Left lung (tissue), 10 donors: ENCODE measurements around the gene GRK6. TPM values are rescaled to one million over a fixed set of nuclear protein-coding genes. Genes with fewer than 3 reads are reported as not detected.
"Not testable (repeated sequence)": the region's sequence is repeated elsewhere in the genome, so short reads cannot be mapped to it uniquely, and the experiment has no call there.

Experiments
- ATAC-seq: fragments of 200-7000 bp; cut with Tn5 transposase; one replicate; pipeline ENCODE4 v1.9.1; 2020; ENCODE audit warnings: moderate library complexity
- DNase-seq, 4 donors: peaks; one replicate each; pipeline ENCODE4 v3.0.0-alpha.2; 2013 to 2020
- H3K27ac ChIP-seq, 2 donors: fragments of 200-600 bp; sonication (generic) in 1 of 2; one replicate each; pipeline versions ENCODE4 v1.5.0 to v1.8.0; 2020 to 2021
- H3K27me3 ChIP-seq, 2 donors: fragments of 200-600 bp; sonication (generic) in 1 of 2; one replicate each; pipeline versions ENCODE4 v1.5.0 to v1.8.0; 2020 to 2021
- H3K36me3 ChIP-seq, 2 donors: fragments of 200-600 bp; sonication (generic) in 1 of 2; one replicate each; pipeline versions ENCODE4 v1.5.0 to v1.8.0; 2020 to 2021
- H3K4me1 ChIP-seq, 2 donors: fragments of 200-600 bp; one replicate each; pipeline ENCODE4 v1.8.0; 2021
- H3K4me3 ChIP-seq, 2 donors: fragments of 200-600 bp; sonication (generic) in 1 of 2; one replicate each; pipeline versions ENCODE4 v1.5.0 to v1.8.0; 2020 to 2021; ENCODE audit warnings: mild to moderate bottlenecking in 1 of 2
- H3K9me3 ChIP-seq, 2 donors: fragments of 200-600 bp; sonication (generic) in 1 of 2; one replicate each; pipeline versions ENCODE4 v1.5.0 to v1.8.0; 2020 to 2021
- intact Hi-C, 2 donors: fragments of 100-400 bp; cut with DNase I; formaldehyde crosslinking; loops; one replicate each; pipeline versions ENCODE4 v1.11.2 to v1.14.2; 2022
- polyA plus RNA-seq, 6 donors: library from polyadenylated mRNA; unstranded; fragments of 120-200 nt; gene quantifications; one replicate each; pipeline ENCODE4 v1.2.1, GENCODE V29; 2013; ENCODE audit not compliant: insufficient read length in 6 of 6
- total RNA-seq, 2 donors: library from RNA; stranded (reverse); fragmentation: NEBNext Ultra II Directional; extraction: Animal tissue kit (Norgen Biotek cat#: 25700); gene quantifications; one replicate each; pipeline ENCODE4 v1.2.1, GENCODE V29; 2021
- TF ChIP-seq, protein P1 (sequence below), 2 donors: fragments of 200-600 bp; sonication (generic) in 1 of 2; IDR thresholded peaks; one replicate each; pipeline versions ENCODE4 v1.5.0 to v1.8.0; 2021; ENCODE audit warnings: antibody characterized with exemption in 2 of 2
- donor health status: DM: no; HTN: yes; CAD: no.
- donor health status: DM: no; HTN: no; CAD: no.

The GRK6 gene
- total and polyA plus RNA-seq, 8 donors = 15.7 to 57.1 (median 25.4) TPM

- peaks cover 11 to 13% of the 10 kb centered on the region in 2 donors for H3K4me1 ChIP-seq
- no peaks in the 10 kb centered on the region for H3K27me3 ChIP-seq
- H3K36me3 ChIP-seq = peaks cover 0 to 83% of the 10 kb centered on the region in 2 donors
- no peak for DNase-seq
- H3K4me3 ChIP-seq = no peak overlapping the region
- H3K9me3 ChIP-seq = no peaks in the 10 kb centered on the region
- ATAC-seq = no peak
- TF ChIP-seq, protein P1, sequence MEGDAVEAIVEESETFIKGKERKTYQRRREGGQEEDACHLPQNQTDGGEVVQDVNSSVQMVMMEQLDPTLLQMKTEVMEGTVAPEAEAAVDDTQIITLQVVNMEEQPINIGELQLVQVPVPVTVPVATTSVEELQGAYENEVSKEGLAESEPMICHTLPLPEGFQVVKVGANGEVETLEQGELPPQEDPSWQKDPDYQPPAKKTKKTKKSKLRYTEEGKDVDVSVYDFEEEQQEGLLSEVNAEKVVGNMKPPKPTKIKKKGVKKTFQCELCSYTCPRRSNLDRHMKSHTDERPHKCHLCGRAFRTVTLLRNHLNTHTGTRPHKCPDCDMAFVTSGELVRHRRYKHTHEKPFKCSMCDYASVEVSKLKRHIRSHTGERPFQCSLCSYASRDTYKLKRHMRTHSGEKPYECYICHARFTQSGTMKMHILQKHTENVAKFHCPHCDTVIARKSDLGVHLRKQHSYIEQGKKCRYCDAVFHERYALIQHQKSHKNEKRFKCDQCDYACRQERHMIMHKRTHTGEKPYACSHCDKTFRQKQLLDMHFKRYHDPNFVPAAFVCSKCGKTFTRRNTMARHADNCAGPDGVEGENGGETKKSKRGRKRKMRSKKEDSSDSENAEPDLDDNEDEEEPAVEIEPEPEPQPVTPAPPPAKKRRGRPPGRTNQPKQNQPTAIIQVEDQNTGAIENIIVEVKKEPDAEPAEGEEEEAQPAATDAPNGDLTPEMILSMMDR (IDR thresholded peaks at IDR 0.05) = no peak
- no peak overlapping the region for H3K27ac ChIP-seq
- intact Hi-C loops = no loop called here
Measured at GRCh38 chr5:177483994-177484901, 57.8 kb downstream of the GRK6 start.

DNA sequence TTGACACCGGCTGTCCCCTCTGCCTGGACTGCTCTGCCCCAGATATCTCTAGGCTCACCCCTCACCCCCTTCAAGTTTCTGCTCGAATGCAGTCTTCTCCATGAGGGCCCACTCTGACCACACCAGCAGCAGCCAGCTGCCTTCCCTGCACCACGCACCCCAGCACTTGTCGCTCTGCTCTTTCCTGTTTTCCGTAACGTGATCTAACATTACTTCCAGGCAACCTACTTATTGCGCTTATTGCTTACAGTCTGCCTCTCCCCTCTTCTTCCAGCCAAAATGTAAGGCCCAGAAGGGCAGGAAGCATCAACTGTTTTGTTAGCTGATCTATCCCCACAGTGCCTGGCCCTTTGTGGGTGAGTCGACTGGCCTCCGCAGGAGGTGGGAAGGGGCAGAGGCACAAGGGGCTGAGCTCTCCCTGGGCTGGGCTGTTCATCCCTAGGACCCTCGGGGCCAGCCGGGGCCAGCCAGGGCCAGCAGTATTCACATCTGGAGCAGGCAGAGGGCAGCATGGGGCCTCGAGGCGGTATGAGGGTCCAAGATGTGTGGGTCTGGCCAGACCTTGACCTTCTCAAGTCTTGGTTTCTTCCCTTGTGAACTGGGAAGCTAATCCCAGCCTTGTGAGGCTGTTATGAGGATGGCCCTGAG lies 58.5 kb downstream of the GRK6 start:
- no peak overlapping the region for H3K27ac ChIP-seq
- no peak for ATAC-seq
- no peaks in the 10 kb centered on the region for H3K27me3 ChIP-seq
- H3K4me3 ChIP-seq = no peak overlapping the region
- H3K36me3 ChIP-seq = peaks cover 0 to 90% of the 10 kb centered on the region in 2 donors
- DNase-seq = no peak
- H3K4me1 ChIP-seq = peaks cover 3 to 5% of the 10 kb centered on the region in 2 donors
- no peaks in the 10 kb centered on the region for H3K9me3 ChIP-seq
- intact Hi-C loops = no loop called here
- TF ChIP-seq, protein P1 (IDR thresholded peaks at IDR 0.05) = no peak

DNA sequence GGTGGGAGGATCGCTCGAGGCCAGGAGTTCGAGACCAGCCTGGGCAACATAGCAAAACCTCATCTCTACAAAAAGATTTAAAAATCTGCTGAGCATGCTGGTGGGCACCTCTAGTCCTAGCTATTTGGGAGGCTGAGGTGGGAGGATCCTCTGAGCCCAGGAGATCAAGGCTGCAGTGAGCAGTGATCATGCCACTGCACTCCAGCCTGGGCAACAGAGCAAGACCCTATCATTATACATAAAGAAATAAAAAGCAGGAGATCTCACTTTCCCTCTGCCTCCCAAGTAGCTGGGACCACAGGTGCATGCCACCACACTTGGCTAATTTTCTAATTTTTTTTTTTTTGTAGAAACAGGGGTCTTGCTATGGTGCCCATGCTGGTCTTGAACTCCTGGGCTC lies 59.3 kb downstream of the GRK6 start:
- ATAC-seq, H3K4me1 ChIP-seq, H3K27me3 ChIP-seq, H3K4me3 ChIP-seq, H3K27ac ChIP-seq, H3K9me3 ChIP-seq, intact Hi-C loops, DNase-seq: not testable (repeated sequence)
- H3K36me3 ChIP-seq = peaks cover 0 to 98% of the 10 kb centered on the region in 2 donors

- intact Hi-C loops = no loop called here
- no peak for ATAC-seq
- no peak for DNase-seq
- Histone ChIP-seq H3K4me1 (peaks cover 0 to 7% of the 10 kb centered on the region in 2 donors), H3K27ac (no peak overlapping the region), H3K36me3 (peaks cover 0 to 99% of the 10 kb centered on the region in 2 donors), H3K27me3 (no peaks in the 10 kb centered on the region), H3K9me3 (no peaks in the 10 kb centered on the region), H3K4me3 (no peak overlapping the region)
- TF ChIP-seq, protein P1 (IDR thresholded peaks at IDR 0.05) = no peak
Measured at GRCh38 chr5:177486256-177486655, 59.8 kb downstream of the GRK6 start.

DNA sequence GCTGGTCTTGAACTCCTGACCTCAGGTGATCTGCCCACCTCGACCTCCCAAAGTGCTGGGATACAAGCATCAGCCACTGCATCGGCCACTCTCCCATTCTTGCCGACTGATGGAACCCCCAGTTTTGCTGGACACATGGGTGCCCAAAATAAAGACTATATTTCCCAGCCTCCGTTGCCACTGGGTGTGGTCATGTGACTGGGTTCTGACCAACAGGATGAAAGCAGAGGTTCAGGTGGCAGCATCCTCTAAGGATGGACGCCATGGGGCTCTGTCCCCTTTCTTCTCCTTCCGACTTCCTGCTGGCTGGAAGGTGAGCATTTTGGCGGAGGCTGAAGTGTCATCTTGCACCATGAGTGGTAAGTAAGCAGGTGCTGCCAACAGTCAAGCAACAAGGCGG lies 60.7 kb downstream of the GRK6 start:
- DNase-seq (no peak), ATAC-seq (no peak)
- intact Hi-C loops = no loop called here
- H3K4me1 ChIP-seq = peaks cover 0 to 16% of the 10 kb centered on the region in 2 donors
- no peak overlapping the region for H3K4me3 ChIP-seq
- TF ChIP-seq, protein P1 (IDR thresholded peaks at IDR 0.05) = no peak
- H3K9me3 ChIP-seq = no peaks in the 10 kb centered on the region
- H3K27ac ChIP-seq = no peak overlapping the region
- H3K27me3 ChIP-seq = no peaks in the 10 kb centered on the region
- H3K36me3 ChIP-seq = peaks cover 0 to 99% of the 10 kb centered on the region in 2 donors
